ENCODE results near the gene CSMD2. TPM values are rescaled to one million over a fixed set of nuclear protein-coding genes. Genes with fewer than 3 reads are reported as not detected.
"Not testable (repeated sequence)": the region's sequence is repeated elsewhere in the genome, so short reads cannot be mapped to it uniquely, and the experiment has no call there.

The CSMD2 gene
- total RNA-seq, 2 experiments from 2014 or later = not detected

DNA sequence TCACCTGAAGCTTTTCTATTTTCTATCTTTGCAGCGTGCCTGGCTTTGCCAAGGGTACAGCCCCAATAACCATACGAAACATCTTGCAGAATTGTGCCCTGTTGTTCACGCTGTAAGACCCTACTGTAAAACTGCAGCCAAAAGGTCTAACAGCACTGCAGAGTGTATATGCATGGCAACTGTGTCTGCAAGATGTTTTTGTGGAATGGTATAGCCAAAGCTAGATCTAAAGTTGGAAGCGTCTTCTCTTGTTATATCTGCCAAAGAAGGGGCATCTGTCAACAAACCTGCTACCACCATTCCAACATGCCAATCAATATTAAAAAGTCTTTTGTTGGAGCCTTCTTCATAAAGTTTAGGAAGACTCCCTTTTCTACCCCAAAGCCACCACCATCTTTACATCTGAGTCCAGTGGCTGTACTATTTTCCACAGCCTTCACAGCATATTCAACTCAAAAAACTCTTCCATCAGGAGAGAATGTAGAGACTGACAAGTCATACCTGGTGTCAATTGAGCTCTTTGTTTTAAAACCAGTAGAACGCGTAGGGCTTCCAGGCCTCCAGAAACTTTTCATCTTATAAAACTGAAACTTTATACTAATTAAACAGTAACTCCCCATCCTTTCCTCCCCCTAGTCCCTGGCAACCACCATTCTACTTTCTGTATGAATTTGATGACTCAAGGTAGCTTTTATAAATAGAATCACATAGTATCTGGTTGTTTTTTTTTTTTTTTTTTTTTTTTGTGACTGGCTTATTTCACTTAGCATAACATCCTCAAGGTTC is 652.6 kb downstream of the CSMD2 start:
- H3K27ac ChIP-seq (ENCODE audit: low read depth, low read length, poor library complexity, severe bottlenecking) = no peak overlapping the region
- no peak overlapping the region for H3K4me2 ChIP-seq (ENCODE audit: low read length)
- no peaks in the 10 kb centered on the region for H3K9me2 ChIP-seq (ENCODE audit: insufficient read depth, low read length)
- no peaks in the 10 kb centered on the region for H3K79me2 ChIP-seq (ENCODE audit: insufficient read depth, low read depth, low read length)
- no peak for DNase-seq (ENCODE audit: low spot score)
- ChIA-PET POLR2A (no interaction called here), CTCF (ENCODE audit: unreplicated experiment) (no interaction called here)
- intact Hi-C loops (cut with micrococcal nuclease; ENCODE audit: unreplicated experiment) = no loop called here
- H2AFZ ChIP-seq (ENCODE audit: low read length) = no peak overlapping the region
- no peaks in the 10 kb centered on the region for H3K9me3 ChIP-seq (ENCODE audit: low read length)
- no peaks in the 10 kb centered on the region for H3K36me3 ChIP-seq (ENCODE audit: insufficient read depth, low read length)
- no peaks in the 10 kb centered on the region for H4K20me1 ChIP-seq (ENCODE audit: insufficient read depth, low read length)
- H3K4me1 ChIP-seq (ENCODE audit: insufficient read depth, low read length, poor library complexity, severe bottlenecking) = no peaks in the 10 kb centered on the region
- no peak overlapping the region for H3K4me3 ChIP-seq (ENCODE audit: low read depth, low read length, poor library complexity, severe bottlenecking)
- TF ChIP-seq EZH2phosphoT487 (IDR thresholded peaks at IDR 0.05; ENCODE audit: borderline replicate concordance, low read depth, low read length) = no peak
- TF ChIP-seq, protein P1, sequence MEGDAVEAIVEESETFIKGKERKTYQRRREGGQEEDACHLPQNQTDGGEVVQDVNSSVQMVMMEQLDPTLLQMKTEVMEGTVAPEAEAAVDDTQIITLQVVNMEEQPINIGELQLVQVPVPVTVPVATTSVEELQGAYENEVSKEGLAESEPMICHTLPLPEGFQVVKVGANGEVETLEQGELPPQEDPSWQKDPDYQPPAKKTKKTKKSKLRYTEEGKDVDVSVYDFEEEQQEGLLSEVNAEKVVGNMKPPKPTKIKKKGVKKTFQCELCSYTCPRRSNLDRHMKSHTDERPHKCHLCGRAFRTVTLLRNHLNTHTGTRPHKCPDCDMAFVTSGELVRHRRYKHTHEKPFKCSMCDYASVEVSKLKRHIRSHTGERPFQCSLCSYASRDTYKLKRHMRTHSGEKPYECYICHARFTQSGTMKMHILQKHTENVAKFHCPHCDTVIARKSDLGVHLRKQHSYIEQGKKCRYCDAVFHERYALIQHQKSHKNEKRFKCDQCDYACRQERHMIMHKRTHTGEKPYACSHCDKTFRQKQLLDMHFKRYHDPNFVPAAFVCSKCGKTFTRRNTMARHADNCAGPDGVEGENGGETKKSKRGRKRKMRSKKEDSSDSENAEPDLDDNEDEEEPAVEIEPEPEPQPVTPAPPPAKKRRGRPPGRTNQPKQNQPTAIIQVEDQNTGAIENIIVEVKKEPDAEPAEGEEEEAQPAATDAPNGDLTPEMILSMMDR (conservative IDR thresholded peaks at IDR 0.05; ENCODE audit: low read length) = no peak
- BruUV-seq (replicated peaks) = no TSS peak

- H3K79me2 ChIP-seq (ENCODE audit: insufficient read depth, low read depth, low read length); H3K4me2 ChIP-seq (ENCODE audit: low read length); H2AFZ ChIP-seq (ENCODE audit: low read length); POLR2A ChIA-PET; CTCF ChIA-PET (ENCODE audit: unreplicated experiment); BruUV-seq (replicated peaks); intact Hi-C loops (cut with micrococcal nuclease; ENCODE audit: unreplicated experiment); DNase-seq (ENCODE audit: low spot score); H3K36me3 ChIP-seq (ENCODE audit: insufficient read depth, low read length); H3K4me1 ChIP-seq (ENCODE audit: insufficient read depth, low read length, poor library complexity, severe bottlenecking); H3K27ac ChIP-seq (ENCODE audit: low read depth, low read length, poor library complexity, severe bottlenecking); H3K9me2 ChIP-seq (ENCODE audit: insufficient read depth, low read length); H3K9me3 ChIP-seq (ENCODE audit: low read length); H3K4me3 ChIP-seq (ENCODE audit: low read depth, low read length, poor library complexity, severe bottlenecking); H4K20me1 ChIP-seq (ENCODE audit: insufficient read depth, low read length): not testable (repeated sequence)
These were observed 655.8 kb downstream of the CSMD2 start for GRCh38 chr1:33509276-33509675.

DNA sequence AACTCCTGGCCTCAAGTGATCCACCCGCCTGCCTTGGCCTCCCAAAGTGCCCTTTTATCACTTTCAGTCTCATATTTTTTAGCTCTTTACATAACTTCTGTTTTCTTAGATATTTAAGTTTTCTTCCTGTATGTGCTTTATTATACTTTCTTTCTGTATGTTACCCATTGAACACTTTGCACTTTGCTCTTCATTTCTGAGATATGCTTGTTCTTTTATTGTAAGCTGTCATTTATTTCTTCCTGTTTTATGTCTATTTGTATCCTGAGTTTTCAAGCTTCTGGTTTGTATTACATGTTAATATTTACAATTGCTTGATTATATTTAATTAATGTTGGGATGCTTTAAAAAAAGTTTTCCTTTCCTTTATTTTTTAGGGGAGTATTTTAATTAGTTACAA is 656.9 kb downstream of the CSMD2 start:
- no peak for DNase-seq (ENCODE audit: low spot score)
- no peak overlapping the region for H3K27ac ChIP-seq (ENCODE audit: low read depth, low read length, poor library complexity, severe bottlenecking)
- intact Hi-C loops (cut with micrococcal nuclease; ENCODE audit: unreplicated experiment) = no loop called here
- H3K4me3 ChIP-seq (ENCODE audit: low read depth, low read length, poor library complexity, severe bottlenecking) = no peak overlapping the region
- H3K79me2 ChIP-seq (ENCODE audit: insufficient read depth, low read depth, low read length) = no peaks in the 10 kb centered on the region
- no peaks in the 10 kb centered on the region for H4K20me1 ChIP-seq (ENCODE audit: insufficient read depth, low read length)
- CTCF ChIA-PET (ENCODE audit: unreplicated experiment) = no interaction called here
- H3K4me1 ChIP-seq (ENCODE audit: insufficient read depth, low read length, poor library complexity, severe bottlenecking) = no peaks in the 10 kb centered on the region
- H3K4me2 ChIP-seq (ENCODE audit: low read length) = no peak overlapping the region
- H3K9me2 ChIP-seq (ENCODE audit: insufficient read depth, low read length) = no peaks in the 10 kb centered on the region
- H3K9me3 ChIP-seq (ENCODE audit: low read length) = no peaks in the 10 kb centered on the region
- H2AFZ ChIP-seq (ENCODE audit: low read length) = no peak overlapping the region
- H3K36me3 ChIP-seq (ENCODE audit: insufficient read depth, low read length) = no peaks in the 10 kb centered on the region
- TF ChIP-seq, protein P1 (conservative IDR thresholded peaks at IDR 0.05; ENCODE audit: low read length) = no peak
- no peak for TF ChIP-seq EZH2phosphoT487 (IDR thresholded peaks at IDR 0.05; ENCODE audit: borderline replicate concordance, low read depth, low read length)
- POLR2A ChIA-PET = no interaction called here
- no TSS peak for BruUV-seq (replicated peaks)
